B cell (primary cell): Measurements from ENCODE around the gene TYW1. TPM values are rescaled to one million over a fixed set of nuclear protein-coding genes. Genes with fewer than 3 reads are reported as not detected.
"Not testable (repeated sequence)": the region's sequence is repeated elsewhere in the genome, so short reads cannot be mapped to it uniquely, and the experiment has no call there.

ENCODE experiments used
- ATAC-seq: fragments of 200-7000 bp; cut with Tn5 transposase; one replicate; pipeline ENCODE4 v1.10.0; 2021; ENCODE audit warnings: low read depth, mild to moderate bottlenecking, moderate number of reproducible peaks, moderate library complexity
- CTCF ChIA-PET: fragments of 350-600 bp; sonication (Branson Sonifier 250); formaldehyde crosslinking; loops from one replicate; lab custom pipeline; 2021; ENCODE audit warnings: antibody characterized with exemption, inconsistent platforms; lab: Charles Lee
- POLR2A ChIA-PET: fragments of 350-600 bp; sonication (Branson Sonifier 250); formaldehyde crosslinking; loops from one replicate; lab custom pipeline; 2021; ENCODE audit warnings: antibody characterized with exemption; lab: Charles Lee
- DNase-seq: peaks from one replicate; pipeline ENCODE4 v3.0.0; 2013
- H2AFZ ChIP-seq: 2 replicates; pipeline ENCODE4 v1.6.1; 2012; ENCODE audit warnings: mild to moderate bottlenecking, low read depth, low read length; ENCODE audit not compliant: insufficient read depth, poor library complexity, severe bottlenecking
- H3K27ac ChIP-seq, 2 donors: 1 replicate in 1 of 2; 2 replicates in 1 of 2; pipeline ENCODE4 v1.5.1; 2012 to 2013; ENCODE audit warnings: low read length in 2 of 2, mild to moderate bottlenecking in 2 of 2, moderate library complexity in 1 of 2
- H3K27me3 ChIP-seq, 4 experiments: fragments of 200-600 bp in 1 of 4; sonication (generic) in 1 of 4; replicated peaks in 1 of 4; 1 replicate in 2 of 4; 2 replicates in 2 of 4; pipeline versions ENCODE4 v1.6.1 to v1.7.0; 2013 to 2016; ENCODE audit warnings: low read length in 3 of 4, mild to moderate bottlenecking in 2 of 4, mixed read lengths in 1 of 4, moderate library complexity in 1 of 4; ENCODE audit not compliant: insufficient read depth in 4 of 4, control insufficient read depth in 3 of 4; ENCODE audit errors: control extremely low read depth in 1 of 4
- H3K36me3 ChIP-seq, 2 experiments: replicated peaks in 1 of 2; 1 replicate in 1 of 2; 2 replicates in 1 of 2; pipeline versions ENCODE4 v1.6.1 to v1.7.1; 2013; ENCODE audit warnings: low read length in 1 of 2; ENCODE audit not compliant: insufficient read depth in 2 of 2, control insufficient read depth in 1 of 2; ENCODE audit errors: control extremely low read depth in 1 of 2, extremely low read depth in 1 of 2
- H3K4me1 ChIP-seq, 2 donors: fragments of 200-600 bp in 1 of 2; sonication (generic) in 1 of 2; 1 replicate in 1 of 2; 2 replicates in 1 of 2; pipeline versions ENCODE4 v1.5.1 to v1.6.1; 2013 to 2017; ENCODE audit warnings: low read length in 2 of 2; ENCODE audit not compliant: control insufficient read depth in 2 of 2, insufficient read depth in 2 of 2
- H3K4me2 ChIP-seq: replicated peaks from 2 replicates; pipeline ENCODE3; 2012; ENCODE audit warnings: mild to moderate bottlenecking, low read depth, low read length; ENCODE audit not compliant: poor library complexity, severe bottlenecking
- H3K4me3 ChIP-seq, 5 experiments: fragments of 200-600 bp in 1 of 5; sonication (generic) in 1 of 5; 1 replicate in 3 of 5; 2 replicates in 2 of 5; pipeline versions ENCODE4 v1.5.1 to v1.7.0; 2011 to 2016; ENCODE audit warnings: low read length in 4 of 5, mild to moderate bottlenecking in 4 of 5, low read depth in 2 of 5, control low read depth in 1 of 5, moderate library complexity in 1 of 5; ENCODE audit not compliant: insufficient read depth in 1 of 5; ENCODE audit errors: control extremely low read depth in 1 of 5, extremely low read depth in 1 of 5
- H3K79me2 ChIP-seq: fragments of 200-600 bp; sonication (generic); one replicate; pipeline ENCODE4 v1.6.0; 2016; ENCODE audit warnings: low read length; ENCODE audit not compliant: control insufficient read depth, insufficient read depth
- H3K9ac ChIP-seq: fragments of 200-600 bp; sonication (generic); 2 replicates; pipeline ENCODE4 v1.6.1; 2017; ENCODE audit warnings: mild to moderate bottlenecking, low read length, moderate library complexity
- H3K9me3 ChIP-seq, 3 donors: one replicate each; pipeline versions ENCODE4 v1.6.1 to v1.7.1; 2013; ENCODE audit warnings: low read length in 2 of 3; ENCODE audit not compliant: control insufficient read depth in 2 of 3, insufficient read depth in 1 of 3; ENCODE audit errors: control extremely low read depth in 1 of 3
- H4K20me1 ChIP-seq: 2 replicates; pipeline ENCODE4 v1.6.0; 2012; ENCODE audit warnings: mild to moderate bottlenecking, low read length; ENCODE audit not compliant: insufficient read depth, control insufficient read depth, poor library complexity, severe bottlenecking
- H3K27ac Mint-ChIP-seq: one replicate; pipeline ENCODE4 v1.8.0; 2021; ENCODE audit warnings: mixed read lengths
- H3K27me3 Mint-ChIP-seq: one replicate; pipeline ENCODE4 v1.8.0; 2021; ENCODE audit warnings: mixed read lengths
- H3K4me1 Mint-ChIP-seq: one replicate; pipeline ENCODE4 v1.8.0; 2021; ENCODE audit warnings: mixed read lengths
- H3K4me3 Mint-ChIP-seq: one replicate; pipeline ENCODE4 v1.8.0; 2021; ENCODE audit warnings: mixed read lengths
- H3K9me3 Mint-ChIP-seq: one replicate; pipeline ENCODE4 v1.8.0; 2022; ENCODE audit warnings: mixed read lengths; ENCODE audit not compliant: insufficient read depth
- WGBS: methylation state at CpG from one replicate; pipeline ENCODE4 v1.1.5; 2013; ENCODE audit warnings: missing lambda C conversion rate; ENCODE audit not compliant: insufficient coverage; 5-methylcytosine and 5-hydroxymethylcytosine counted together
- intact Hi-C: fragments of 100-400 bp; cut with micrococcal nuclease; formaldehyde crosslinking; loops from one replicate; pipeline ENCODE4 v1.10.0; 2022
- polyA plus RNA-seq: library from polyadenylated mRNA; depleted of rRNA; stranded (reverse); fragments of >200 nt; gene quantifications from 2 replicates; pipeline ENCODE4 v1.2.3, GENCODE V29; 2012
- total RNA-seq, 2 donors: library from RNA; stranded (reverse); fragments of 120-200 nt in 1 of 2; gene quantifications; 1 replicate in 1 of 2; 2 replicates in 1 of 2; pipeline versions ENCODE4 v1.2.3 to v1.2.4, GENCODE V29; 2013 to 2022

Gene TYW1
- total and polyA plus RNA-seq, 2 donors (not counting 1 experiment from before 2014, with no cell fraction given) = 9.4 to 33.6 TPM

DNA sequence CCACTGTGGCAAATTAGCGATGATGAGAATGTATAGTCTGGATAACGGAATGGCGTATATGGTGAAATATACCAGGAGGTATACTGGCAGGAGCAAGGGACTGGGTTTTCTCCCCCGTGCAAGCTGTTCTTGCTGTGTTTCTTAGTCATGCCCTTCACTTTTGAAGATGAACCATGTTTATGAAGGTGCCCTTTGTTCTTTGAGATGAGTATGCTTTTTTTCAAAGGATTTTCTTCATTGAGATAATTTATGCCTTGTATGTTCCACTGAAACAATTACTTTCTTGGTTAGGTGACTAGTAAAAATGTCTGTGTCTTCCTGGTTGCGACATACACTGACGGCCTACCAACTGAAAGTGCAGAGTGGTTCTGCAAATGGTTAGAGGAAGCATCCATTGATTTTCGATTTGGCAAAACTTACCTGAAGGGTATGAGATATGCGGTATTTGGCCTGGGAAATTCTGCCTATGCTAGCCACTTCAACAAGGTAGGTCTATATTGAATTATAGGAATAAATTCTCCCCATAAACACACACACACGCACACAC, 17.5 kb downstream of the TYW1 start:
- H4K20me1 ChIP-seq, H3K4me3 Mint-ChIP-seq, H3K79me2 ChIP-seq, H3K27ac Mint-ChIP-seq, H2AFZ ChIP-seq, H3K9ac ChIP-seq, H3K4me1 Mint-ChIP-seq, H3K9me3 Mint-ChIP-seq, H3K4me2 ChIP-seq, H3K27me3 ChIP-seq, H3K4me3 ChIP-seq, H3K4me1 ChIP-seq, H3K27ac ChIP-seq, POLR2A ChIA-PET, CTCF ChIA-PET, H3K9me3 ChIP-seq, intact Hi-C loops, DNase-seq, ATAC-seq, H3K27me3 Mint-ChIP-seq: not testable (repeated sequence)
- 98% methylated on average over 4 of the region's 9 CpGs for WGBS
- H3K36me3 ChIP-seq = peaks cover 2 to 47% of the 10 kb centered on the region in 2 experiments

DNA sequence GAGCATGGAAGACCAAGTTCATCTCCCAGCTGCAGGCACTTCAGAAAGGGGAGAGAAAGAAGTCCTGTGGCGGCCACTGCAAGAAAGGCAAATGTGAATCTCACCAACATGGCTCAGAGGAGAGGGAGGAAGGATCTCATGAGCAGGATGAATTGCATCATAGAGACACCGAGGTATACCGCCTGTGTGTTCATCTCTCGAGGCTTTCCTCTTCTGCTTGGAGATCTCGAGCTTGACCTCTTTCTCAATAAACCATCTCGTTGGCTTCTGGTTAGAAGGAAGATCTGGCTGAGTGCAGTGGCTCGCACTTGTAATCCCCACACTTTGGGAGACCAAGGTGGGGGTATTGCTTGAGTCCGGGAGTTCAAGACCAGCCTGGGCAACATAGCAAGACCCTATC, 21.3 kb downstream of the TYW1 start:
- peaks cover 12 to 58% of the 10 kb centered on the region in 2 experiments for H3K36me3 ChIP-seq
- H3K4me1 Mint-ChIP-seq, H3K4me3 ChIP-seq, POLR2A ChIA-PET, H3K4me3 Mint-ChIP-seq, H3K27me3 Mint-ChIP-seq, H3K4me2 ChIP-seq, H3K4me1 ChIP-seq, H3K27ac ChIP-seq, H3K79me2 ChIP-seq, H3K9me3 ChIP-seq, H3K9me3 Mint-ChIP-seq, H4K20me1 ChIP-seq, CTCF ChIA-PET, H3K27me3 ChIP-seq, H3K9ac ChIP-seq, DNase-seq, intact Hi-C loops, H3K27ac Mint-ChIP-seq, H2AFZ ChIP-seq, ATAC-seq: not testable (repeated sequence)
- 88% methylated on average over 3 of the region's 8 CpGs for WGBS
